Measurements from ENCODE around the gene AHCYL2.

The AHCYL2 gene

DNA sequence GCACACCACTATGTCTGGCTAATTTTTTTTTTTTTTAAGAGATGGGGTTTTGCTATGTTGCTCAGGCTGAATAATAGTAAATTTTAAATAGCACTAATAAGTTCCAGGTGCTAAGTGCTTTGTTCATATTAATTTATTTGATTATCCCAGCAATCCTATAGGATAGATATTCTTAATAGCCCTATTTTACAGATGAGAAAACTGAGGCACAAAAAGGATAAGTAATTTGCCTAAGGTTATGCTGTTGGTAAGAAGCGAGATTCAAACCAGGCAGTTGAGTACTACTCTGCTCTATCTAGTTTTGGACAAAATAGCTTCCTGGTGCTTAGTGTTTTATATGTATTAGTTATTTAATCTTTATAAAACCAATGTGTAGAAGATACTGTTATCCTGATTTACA, 136.9 kb downstream of the AHCYL2 start:
- TF ChIP-seq GABPA (IDR thresholded peaks at IDR 0.05; ENCODE audit: low read depth) (no peak), POLR2AphosphoS5 (IDR thresholded peaks at IDR 0.05; ENCODE audit: low read depth) (no peak), SPI1 (IDR thresholded peaks at IDR 0.05; ENCODE audit: borderline replicate concordance, low read depth) (no peak)
- TF ChIP-seq, protein P1, sequence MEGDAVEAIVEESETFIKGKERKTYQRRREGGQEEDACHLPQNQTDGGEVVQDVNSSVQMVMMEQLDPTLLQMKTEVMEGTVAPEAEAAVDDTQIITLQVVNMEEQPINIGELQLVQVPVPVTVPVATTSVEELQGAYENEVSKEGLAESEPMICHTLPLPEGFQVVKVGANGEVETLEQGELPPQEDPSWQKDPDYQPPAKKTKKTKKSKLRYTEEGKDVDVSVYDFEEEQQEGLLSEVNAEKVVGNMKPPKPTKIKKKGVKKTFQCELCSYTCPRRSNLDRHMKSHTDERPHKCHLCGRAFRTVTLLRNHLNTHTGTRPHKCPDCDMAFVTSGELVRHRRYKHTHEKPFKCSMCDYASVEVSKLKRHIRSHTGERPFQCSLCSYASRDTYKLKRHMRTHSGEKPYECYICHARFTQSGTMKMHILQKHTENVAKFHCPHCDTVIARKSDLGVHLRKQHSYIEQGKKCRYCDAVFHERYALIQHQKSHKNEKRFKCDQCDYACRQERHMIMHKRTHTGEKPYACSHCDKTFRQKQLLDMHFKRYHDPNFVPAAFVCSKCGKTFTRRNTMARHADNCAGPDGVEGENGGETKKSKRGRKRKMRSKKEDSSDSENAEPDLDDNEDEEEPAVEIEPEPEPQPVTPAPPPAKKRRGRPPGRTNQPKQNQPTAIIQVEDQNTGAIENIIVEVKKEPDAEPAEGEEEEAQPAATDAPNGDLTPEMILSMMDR (IDR thresholded peaks at IDR 0.05; ENCODE audit: insufficient read depth, low read length): no peak
- TF ChIP-seq, protein P2, sequence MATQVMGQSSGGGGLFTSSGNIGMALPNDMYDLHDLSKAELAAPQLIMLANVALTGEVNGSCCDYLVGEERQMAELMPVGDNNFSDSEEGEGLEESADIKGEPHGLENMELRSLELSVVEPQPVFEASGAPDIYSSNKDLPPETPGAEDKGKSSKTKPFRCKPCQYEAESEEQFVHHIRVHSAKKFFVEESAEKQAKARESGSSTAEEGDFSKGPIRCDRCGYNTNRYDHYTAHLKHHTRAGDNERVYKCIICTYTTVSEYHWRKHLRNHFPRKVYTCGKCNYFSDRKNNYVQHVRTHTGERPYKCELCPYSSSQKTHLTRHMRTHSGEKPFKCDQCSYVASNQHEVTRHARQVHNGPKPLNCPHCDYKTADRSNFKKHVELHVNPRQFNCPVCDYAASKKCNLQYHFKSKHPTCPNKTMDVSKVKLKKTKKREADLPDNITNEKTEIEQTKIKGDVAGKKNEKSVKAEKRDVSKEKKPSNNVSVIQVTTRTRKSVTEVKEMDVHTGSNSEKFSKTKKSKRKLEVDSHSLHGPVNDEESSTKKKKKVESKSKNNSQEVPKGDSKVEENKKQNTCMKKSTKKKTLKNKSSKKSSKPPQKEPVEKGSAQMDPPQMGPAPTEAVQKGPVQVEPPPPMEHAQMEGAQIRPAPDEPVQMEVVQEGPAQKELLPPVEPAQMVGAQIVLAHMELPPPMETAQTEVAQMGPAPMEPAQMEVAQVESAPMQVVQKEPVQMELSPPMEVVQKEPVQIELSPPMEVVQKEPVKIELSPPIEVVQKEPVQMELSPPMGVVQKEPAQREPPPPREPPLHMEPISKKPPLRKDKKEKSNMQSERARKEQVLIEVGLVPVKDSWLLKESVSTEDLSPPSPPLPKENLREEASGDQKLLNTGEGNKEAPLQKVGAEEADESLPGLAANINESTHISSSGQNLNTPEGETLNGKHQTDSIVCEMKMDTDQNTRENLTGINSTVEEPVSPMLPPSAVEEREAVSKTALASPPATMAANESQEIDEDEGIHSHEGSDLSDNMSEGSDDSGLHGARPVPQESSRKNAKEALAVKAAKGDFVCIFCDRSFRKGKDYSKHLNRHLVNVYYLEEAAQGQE (IDR thresholded peaks at IDR 0.05; ENCODE audit: insufficient replicate concordance, low read depth): no peak

DNA sequence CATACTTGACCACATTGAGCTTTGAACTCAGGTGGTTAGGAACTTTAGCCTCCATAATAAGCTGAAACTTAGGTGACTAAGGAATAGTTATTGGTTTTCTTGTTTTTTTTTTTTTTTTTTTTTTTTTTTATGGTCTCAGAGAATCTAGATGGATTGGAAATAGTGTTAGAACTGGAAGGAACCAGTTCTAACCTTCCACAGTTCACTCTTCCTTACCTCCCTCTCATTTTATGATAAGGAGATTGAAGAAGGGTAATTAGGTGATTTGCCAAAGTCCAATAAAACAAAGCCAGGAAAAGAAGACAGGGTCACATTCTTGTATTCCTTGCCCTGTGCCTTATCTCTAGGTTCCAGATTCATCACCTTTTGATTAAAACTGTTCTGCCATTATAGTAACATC, 137.7 kb downstream of the AHCYL2 start:
- TF ChIP-seq, protein P2 (IDR thresholded peaks at IDR 0.05; ENCODE audit: insufficient replicate concordance, low read depth): no peak
- no peak for TF ChIP-seq POLR2AphosphoS5 (IDR thresholded peaks at IDR 0.05; ENCODE audit: low read depth)
- TF ChIP-seq SPI1 (IDR thresholded peaks at IDR 0.05; ENCODE audit: borderline replicate concordance, low read depth): no peak
- TF ChIP-seq, protein P1 (IDR thresholded peaks at IDR 0.05; ENCODE audit: insufficient read depth, low read length): no peak
- no peak for TF ChIP-seq GABPA (IDR thresholded peaks at IDR 0.05; ENCODE audit: low read depth)
- no peak overlapping the region for H3K4me3 ChIP-seq (replicated peaks; ENCODE audit: insufficient read depth, low read length)
- no peak overlapping the region for H3K27ac ChIP-seq (replicated peaks)
- DNase-seq (ENCODE audit: low read depth in 1 of 2, low spot score in 1 of 2): no peak
- no peaks in the 10 kb centered on the region for H3K27me3 ChIP-seq (ENCODE audit: insufficient read depth, poor library complexity, severe bottlenecking)

More for the DNA sequence above, 136.9 kb downstream of the AHCYL2 start:
- no peak for DNase-seq (ENCODE audit: low read depth in 1 of 2, low spot score in 1 of 2)
- Histone ChIP-seq H3K4me3 (replicated peaks; ENCODE audit: insufficient read depth, low read length) (no peak overlapping the region), H3K27ac (replicated peaks) (no peak overlapping the region), H3K27me3 (ENCODE audit: insufficient read depth, poor library complexity, severe bottlenecking) (no peaks in the 10 kb centered on the region)

DNA sequence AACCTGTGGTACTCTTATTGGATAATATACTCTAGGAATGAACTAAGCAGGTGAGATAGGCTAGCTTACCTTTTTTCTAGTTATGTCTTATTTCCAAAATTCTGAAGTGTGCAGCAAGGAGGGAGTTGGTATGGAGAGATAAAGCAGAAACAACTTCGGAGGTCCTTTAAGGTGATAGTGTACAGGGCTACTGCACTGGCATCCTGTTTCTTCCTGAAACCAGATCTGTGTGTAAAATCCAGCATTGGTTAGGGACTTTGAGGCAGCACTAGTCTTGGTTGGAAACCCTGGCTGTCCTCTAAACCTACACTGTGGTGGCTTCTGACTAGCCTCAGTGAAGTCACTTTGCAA, 142.5 kb downstream of the AHCYL2 start:
- no peak overlapping the region for H3K27ac ChIP-seq (replicated peaks)
- H3K27me3 ChIP-seq (ENCODE audit: insufficient read depth, poor library complexity, severe bottlenecking): no peaks in the 10 kb centered on the region
- DNase-seq (ENCODE audit: low read depth in 1 of 2, low spot score in 1 of 2): no peak
- no peak for TF ChIP-seq POLR2AphosphoS5 (IDR thresholded peaks at IDR 0.05; ENCODE audit: low read depth)
- TF ChIP-seq SPI1 (IDR thresholded peaks at IDR 0.05; ENCODE audit: borderline replicate concordance, low read depth): no peak
- TF ChIP-seq, protein P1 (IDR thresholded peaks at IDR 0.05; ENCODE audit: insufficient read depth, low read length): no peak
- no peak for TF ChIP-seq GABPA (IDR thresholded peaks at IDR 0.05; ENCODE audit: low read depth)
- TF ChIP-seq, protein P2 (IDR thresholded peaks at IDR 0.05; ENCODE audit: insufficient replicate concordance, low read depth): no peak
- no peak overlapping the region for H3K4me3 ChIP-seq (replicated peaks; ENCODE audit: insufficient read depth, low read length)
